Measurements from ENCODE around the gene GBP1.

DNA sequence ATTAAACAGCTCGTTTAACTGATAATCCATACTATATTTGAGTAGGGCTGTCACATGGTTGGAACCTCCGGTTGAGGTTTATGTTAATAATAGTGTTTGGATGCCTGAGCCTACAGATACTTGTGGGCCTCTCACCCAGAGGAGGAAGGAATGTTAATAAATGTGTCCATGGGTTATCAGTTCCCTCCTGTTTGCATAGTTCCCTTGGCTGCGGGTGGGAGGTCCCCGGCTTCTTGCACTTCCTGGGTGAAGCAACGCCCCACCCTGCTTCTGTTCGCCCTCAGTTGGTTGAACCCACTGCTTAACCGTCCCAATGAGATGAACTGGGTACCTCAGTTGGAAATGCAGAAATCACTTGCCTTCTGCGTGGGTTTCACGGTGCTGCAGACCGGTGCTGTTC, 23.6 kb upstream of the GBP1 start:
- TF ChIP-seq, protein P1, sequence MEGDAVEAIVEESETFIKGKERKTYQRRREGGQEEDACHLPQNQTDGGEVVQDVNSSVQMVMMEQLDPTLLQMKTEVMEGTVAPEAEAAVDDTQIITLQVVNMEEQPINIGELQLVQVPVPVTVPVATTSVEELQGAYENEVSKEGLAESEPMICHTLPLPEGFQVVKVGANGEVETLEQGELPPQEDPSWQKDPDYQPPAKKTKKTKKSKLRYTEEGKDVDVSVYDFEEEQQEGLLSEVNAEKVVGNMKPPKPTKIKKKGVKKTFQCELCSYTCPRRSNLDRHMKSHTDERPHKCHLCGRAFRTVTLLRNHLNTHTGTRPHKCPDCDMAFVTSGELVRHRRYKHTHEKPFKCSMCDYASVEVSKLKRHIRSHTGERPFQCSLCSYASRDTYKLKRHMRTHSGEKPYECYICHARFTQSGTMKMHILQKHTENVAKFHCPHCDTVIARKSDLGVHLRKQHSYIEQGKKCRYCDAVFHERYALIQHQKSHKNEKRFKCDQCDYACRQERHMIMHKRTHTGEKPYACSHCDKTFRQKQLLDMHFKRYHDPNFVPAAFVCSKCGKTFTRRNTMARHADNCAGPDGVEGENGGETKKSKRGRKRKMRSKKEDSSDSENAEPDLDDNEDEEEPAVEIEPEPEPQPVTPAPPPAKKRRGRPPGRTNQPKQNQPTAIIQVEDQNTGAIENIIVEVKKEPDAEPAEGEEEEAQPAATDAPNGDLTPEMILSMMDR (IDR thresholded peaks at IDR 0.05; ENCODE audit: poor library complexity) = no peak
- no peak for TF ChIP-seq EZH2phosphoT487 (IDR thresholded peaks at IDR 0.05; ENCODE audit: low read depth, severe bottlenecking, unreplicated experiment)
- TF ChIP-seq EZH2 (IDR thresholded peaks at IDR 0.05; ENCODE audit: borderline replicate concordance) = no peak
